ENCODE results near the gene KRT2. TPM values are rescaled to one million over a fixed set of nuclear protein-coding genes. Genes with fewer than 3 reads are reported as not detected.

The KRT2 gene
- total and polyA plus RNA-seq, 12 donors = not detected

DNA sequence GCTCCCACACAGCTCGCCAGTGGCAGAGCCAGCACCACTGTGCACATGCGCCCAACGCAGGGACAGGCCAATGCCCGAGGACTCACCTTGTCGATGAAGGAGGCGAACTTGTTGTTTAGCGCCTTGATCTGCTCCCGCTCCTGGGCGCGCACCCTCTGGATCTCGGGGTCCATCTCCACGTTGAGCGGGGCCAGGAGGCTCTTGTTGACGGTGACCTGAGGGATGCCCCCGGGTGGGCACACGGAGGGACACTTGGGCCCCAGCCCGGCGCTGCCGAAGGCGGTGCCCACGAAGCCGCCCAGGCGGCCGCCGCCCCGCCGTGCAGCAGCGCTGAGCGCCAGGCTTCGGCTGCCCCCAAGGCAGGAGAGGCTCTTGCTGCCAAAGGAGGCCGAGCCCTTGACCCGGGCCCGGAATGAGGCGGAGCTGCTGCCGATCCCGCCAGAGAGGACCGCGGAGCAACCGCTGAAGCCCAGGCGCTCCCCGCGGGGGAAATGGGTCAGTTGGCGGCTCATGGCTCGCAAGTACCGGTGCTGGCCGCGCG, 51.0 kb downstream of the KRT2 start, which contains the start of gene KRT72:
Gene KRT72 (minus strand): TSS at position 523 of the 541 bp plus-strand sequence. CDS start 11 bp downstream, at position 512.
- intact Hi-C loops (cut with DNase I) = no loop called here
- DNase-seq (no peak), ATAC-seq (peak in 1 of 8 donors; percentile 37)
- Histone ChIP-seq H3K9me3 (no peaks in the 10 kb centered on the region), H3K36me3 (no peaks in the 10 kb centered on the region), H3K27me3 (peaks cover 16 to 77% (median 63%) of the 10 kb centered on the region in 7 donors), H3K27ac (no peak within 1 kb of the TSS), H3K4me1 (peaks cover 0 to 4% (median 0%) of the 10 kb centered on the region in 9 donors), H3K4me3 (peak within 1 kb of the TSS in 1 of 10 donors; percentile 5)
- TF ChIP-seq, protein P1, sequence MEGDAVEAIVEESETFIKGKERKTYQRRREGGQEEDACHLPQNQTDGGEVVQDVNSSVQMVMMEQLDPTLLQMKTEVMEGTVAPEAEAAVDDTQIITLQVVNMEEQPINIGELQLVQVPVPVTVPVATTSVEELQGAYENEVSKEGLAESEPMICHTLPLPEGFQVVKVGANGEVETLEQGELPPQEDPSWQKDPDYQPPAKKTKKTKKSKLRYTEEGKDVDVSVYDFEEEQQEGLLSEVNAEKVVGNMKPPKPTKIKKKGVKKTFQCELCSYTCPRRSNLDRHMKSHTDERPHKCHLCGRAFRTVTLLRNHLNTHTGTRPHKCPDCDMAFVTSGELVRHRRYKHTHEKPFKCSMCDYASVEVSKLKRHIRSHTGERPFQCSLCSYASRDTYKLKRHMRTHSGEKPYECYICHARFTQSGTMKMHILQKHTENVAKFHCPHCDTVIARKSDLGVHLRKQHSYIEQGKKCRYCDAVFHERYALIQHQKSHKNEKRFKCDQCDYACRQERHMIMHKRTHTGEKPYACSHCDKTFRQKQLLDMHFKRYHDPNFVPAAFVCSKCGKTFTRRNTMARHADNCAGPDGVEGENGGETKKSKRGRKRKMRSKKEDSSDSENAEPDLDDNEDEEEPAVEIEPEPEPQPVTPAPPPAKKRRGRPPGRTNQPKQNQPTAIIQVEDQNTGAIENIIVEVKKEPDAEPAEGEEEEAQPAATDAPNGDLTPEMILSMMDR (IDR thresholded peaks at IDR 0.05) = no peak
- WGBS, 2 donors = 20 to 22% methylated on average over 48 of the region's 48 CpGs

DNA sequence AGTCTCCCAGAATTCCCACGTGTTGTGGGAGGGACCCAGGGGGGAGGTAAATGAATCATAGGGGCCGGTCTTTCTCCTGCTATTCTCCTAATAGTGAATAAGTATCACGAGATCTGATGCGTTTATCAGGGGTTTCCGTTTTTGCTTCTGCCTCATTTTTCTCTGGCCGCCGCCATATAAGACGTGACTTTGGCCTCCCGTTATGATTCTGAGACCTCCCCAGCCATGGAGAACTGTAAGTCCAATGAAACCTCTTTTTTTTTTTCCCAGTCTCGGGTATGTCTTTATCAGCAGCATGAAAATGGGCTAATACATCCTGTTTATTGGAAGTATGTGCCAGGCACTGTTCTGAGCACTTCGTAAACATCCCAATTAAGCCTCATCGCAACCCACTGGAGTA, 51.5 kb downstream of the KRT2 start:
- Histone ChIP-seq H3K27ac (no peak overlapping the region), H3K27me3 (peaks cover 16 to 76% (median 63%) of the 10 kb centered on the region in 7 donors), H3K4me3 (no peak overlapping the region), H3K36me3 (no peaks in the 10 kb centered on the region), H3K9me3 (no peaks in the 10 kb centered on the region), H3K4me1 (peaks cover 0 to 4% (median 0%) of the 10 kb centered on the region in 9 donors)
- no peak for ATAC-seq
- no peak for DNase-seq
- intact Hi-C loops (cut with DNase I) = no loop called here
- WGBS, 2 donors = 84 to 87% methylated on average over 12 of the region's 12 CpGs
- TF ChIP-seq, protein P1 (IDR thresholded peaks at IDR 0.05) = no peak

DNA sequence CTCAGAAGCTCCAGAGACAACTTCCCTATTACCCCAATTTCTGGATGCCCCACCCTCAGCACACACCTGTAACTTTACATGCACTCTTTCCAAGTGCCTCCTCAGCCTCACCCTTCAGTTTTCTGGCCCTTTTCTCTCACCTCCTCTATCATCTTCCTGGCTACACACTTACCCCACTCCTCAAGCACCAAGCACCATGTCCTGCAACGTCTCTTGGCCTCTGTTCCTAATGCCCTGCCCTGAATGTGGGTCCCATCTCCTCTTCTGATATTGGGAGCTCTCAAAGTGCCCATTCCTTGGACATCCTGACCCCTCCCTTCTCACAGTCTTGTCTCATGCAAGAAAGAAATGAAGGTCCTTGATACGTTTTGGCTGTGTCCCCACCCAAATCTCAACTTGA, 51.9 kb downstream of the KRT2 start:
- Histone ChIP-seq H3K4me3 (no peak overlapping the region), H3K36me3 (no peaks in the 10 kb centered on the region), H3K27ac (no peak overlapping the region), H3K4me1 (peaks cover 0 to 4% (median 0%) of the 10 kb centered on the region in 9 donors), H3K9me3 (no peaks in the 10 kb centered on the region), H3K27me3 (peaks cover 16 to 76% (median 63%) of the 10 kb centered on the region in 7 donors)
- TF ChIP-seq, protein P1 (IDR thresholded peaks at IDR 0.05) = no peak
- intact Hi-C loops (cut with DNase I) = no loop called here
- DNase-seq = no peak
- WGBS, 2 donors = 50 to 54% methylated on average over 2 of the region's 2 CpGs
- no peak for ATAC-seq

DNA sequence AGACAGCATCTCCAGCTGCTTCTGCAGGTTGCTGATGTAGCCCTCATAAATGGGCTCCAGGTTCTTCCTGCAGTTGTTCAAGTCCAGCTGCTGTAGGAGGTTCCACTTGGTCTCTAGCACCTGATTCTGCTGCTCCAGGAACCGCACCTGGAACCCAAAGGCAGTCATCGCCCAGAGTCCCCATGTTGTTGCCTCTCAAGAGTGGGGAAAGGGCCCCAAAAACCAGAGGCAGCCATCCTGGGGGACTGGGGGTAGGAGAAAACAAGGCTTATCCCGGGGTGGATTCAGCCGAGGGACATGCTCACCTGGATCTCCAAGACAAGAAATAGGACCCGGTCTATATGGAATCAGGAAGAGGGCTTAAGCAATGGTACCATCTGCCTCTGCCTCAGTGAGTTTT, 53.0 kb downstream of the KRT2 start:
- Histone ChIP-seq H3K4me3 (no peak overlapping the region), H3K27me3 (peaks cover 16 to 71% (median 61%) of the 10 kb centered on the region in 7 donors), H3K36me3 (no peaks in the 10 kb centered on the region), H3K4me1 (peaks cover 0 to 4% (median 0%) of the 10 kb centered on the region in 9 donors), H3K27ac (no peak overlapping the region), H3K9me3 (no peaks in the 10 kb centered on the region)
- TF ChIP-seq, protein P1 (IDR thresholded peaks at IDR 0.05) = no peak
- ATAC-seq = no peak
- no peak for DNase-seq
- 89 to 91% methylated on average over 5 of the region's 5 CpGs for WGBS, 2 donors
- intact Hi-C loops (cut with DNase I) = no loop called here

Other genes with a start within 250 kb of the KRT2 start
- not detected for gene KRT82, start 245.9 kb downstream of the KRT2 start, total RNA-seq
- not detected for gene KRT82, start 245.9 kb downstream of the KRT2 start, polyA plus RNA-seq
- gene KRT75, start 217.8 kb downstream of the KRT2 start, total RNA-seq = not detected
- gene KRT75, start 217.8 kb downstream of the KRT2 start, polyA plus RNA-seq = not detected
- not detected for gene KRT6B, start 200.1 kb downstream of the KRT2 start, total RNA-seq
- gene KRT6B, start 200.1 kb downstream of the KRT2 start, polyA plus RNA-seq = under 1 TPM in 1 of 2 donors, not detected in 1; 0.06 TPM
- gene KRT6C, start 178.4 kb downstream of the KRT2 start, total RNA-seq = not detected
- under 1 TPM in 1 of 2 donors, not detected in 1; 0.06 TPM for gene KRT6C, start 178.4 kb downstream of the KRT2 start, polyA plus RNA-seq
- gene KRT6A, start 159.0 kb downstream of the KRT2 start, total RNA-seq = under 1 TPM in 1 of 10 donors, not detected in 9; 0.21 TPM
- 1 to 10 TPM in 1 of 2 donors, not detected in 1; 1.1 TPM for gene KRT6A, start 159.0 kb downstream of the KRT2 start, polyA plus RNA-seq
- 1 to 10 TPM in 1 of 10 donors, under 1 TPM in 2, not detected in 7; 0.25 to 1.5 (median 0.45) TPM for gene KRT5, start 131.8 kb downstream of the KRT2 start, total RNA-seq
- under 1 TPM in 1 of 2 donors, not detected in 1; 0.90 TPM for gene KRT5, start 131.8 kb downstream of the KRT2 start, polyA plus RNA-seq
- gene KRT71, start 99.1 kb downstream of the KRT2 start, total RNA-seq = not detected
- not detected for gene KRT71, start 99.1 kb downstream of the KRT2 start, polyA plus RNA-seq
- gene KRT74, start 78.4 kb downstream of the KRT2 start, total RNA-seq = under 1 TPM in 1 of 10 donors, not detected in 9; 0.62 TPM
- not detected for gene KRT74, start 78.4 kb downstream of the KRT2 start, polyA plus RNA-seq
- gene KRT72, start 50.7 kb downstream of the KRT2 start, total RNA-seq = under 1 TPM in 1 of 10 donors, not detected in 9; 0.15 TPM
- gene KRT72, start 50.7 kb downstream of the KRT2 start, polyA plus RNA-seq = not detected
- not detected for gene KRT73, start 33.7 kb downstream of the KRT2 start, total RNA-seq
- not detected for gene KRT73, start 33.7 kb downstream of the KRT2 start, polyA plus RNA-seq
- not detected for gene KRT1, start 28.2 kb upstream of the KRT2 start, total RNA-seq
- not detected for gene KRT1, start 28.2 kb upstream of the KRT2 start, polyA plus RNA-seq
- under 1 TPM in 1 of 10 donors, not detected in 9; 0.08 TPM for gene KRT77, start 51.3 kb upstream of the KRT2 start, total RNA-seq
- gene KRT77, start 51.3 kb upstream of the KRT2 start, polyA plus RNA-seq = not detected
- gene KRT76, start 125.1 kb upstream of the KRT2 start, total RNA-seq = not detected
- not detected for gene KRT76, start 125.1 kb upstream of the KRT2 start, polyA plus RNA-seq
- not detected for gene KRT3, start 143.9 kb upstream of the KRT2 start, total RNA-seq
- gene KRT3, start 143.9 kb upstream of the KRT2 start, polyA plus RNA-seq = not detected
- not detected for gene KRT4, start 161.9 kb upstream of the KRT2 start, total RNA-seq
- 1 to 10 TPM in 1 of 2 donors, not detected in 1; 2.5 TPM for gene KRT4, start 161.9 kb upstream of the KRT2 start, polyA plus RNA-seq
- not detected for gene KRT79, start 182.1 kb upstream of the KRT2 start, total RNA-seq
- gene KRT79, start 182.1 kb upstream of the KRT2 start, polyA plus RNA-seq = under 1 TPM in 1 of 2 donors, not detected in 1; 0.30 TPM
- not detected for gene KRT78, start 196.8 kb upstream of the KRT2 start, total RNA-seq
- under 1 TPM in 1 of 2 donors, not detected in 1; 0.07 TPM for gene KRT78, start 196.8 kb upstream of the KRT2 start, polyA plus RNA-seq